ENCODE results near the gene EDIL3. TPM values are rescaled to one million over a fixed set of nuclear protein-coding genes. Genes with fewer than 3 reads are reported as not detected.

Gene EDIL3
- total and polyA plus RNA-seq, 2 of the 13 experiments (the other 11 are each of a cell fraction or from before 2014, with no cell fraction given): 0.01 TPM; not detected in 1

DNA sequence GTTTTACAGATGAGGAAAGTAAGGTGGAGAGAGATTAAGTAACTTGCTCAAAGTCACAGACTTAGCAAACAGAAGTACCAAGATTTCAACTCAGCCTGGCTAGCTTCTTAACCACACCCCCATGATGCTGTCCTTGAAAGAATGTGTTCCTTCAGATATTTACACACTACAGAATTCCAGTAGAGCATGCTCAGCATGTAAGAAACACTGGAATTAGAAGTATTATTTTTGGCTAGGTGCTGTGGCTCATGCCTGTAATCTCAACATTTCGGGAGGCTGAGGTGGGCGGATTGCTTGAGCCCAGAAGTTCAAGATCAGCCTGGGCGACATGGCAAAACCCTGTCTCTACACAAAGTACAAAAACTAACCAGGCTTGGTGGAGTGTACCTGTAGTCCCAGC is 142.4 kb downstream of the EDIL3 start (continued):
- TF ChIP-seq, protein P1, sequence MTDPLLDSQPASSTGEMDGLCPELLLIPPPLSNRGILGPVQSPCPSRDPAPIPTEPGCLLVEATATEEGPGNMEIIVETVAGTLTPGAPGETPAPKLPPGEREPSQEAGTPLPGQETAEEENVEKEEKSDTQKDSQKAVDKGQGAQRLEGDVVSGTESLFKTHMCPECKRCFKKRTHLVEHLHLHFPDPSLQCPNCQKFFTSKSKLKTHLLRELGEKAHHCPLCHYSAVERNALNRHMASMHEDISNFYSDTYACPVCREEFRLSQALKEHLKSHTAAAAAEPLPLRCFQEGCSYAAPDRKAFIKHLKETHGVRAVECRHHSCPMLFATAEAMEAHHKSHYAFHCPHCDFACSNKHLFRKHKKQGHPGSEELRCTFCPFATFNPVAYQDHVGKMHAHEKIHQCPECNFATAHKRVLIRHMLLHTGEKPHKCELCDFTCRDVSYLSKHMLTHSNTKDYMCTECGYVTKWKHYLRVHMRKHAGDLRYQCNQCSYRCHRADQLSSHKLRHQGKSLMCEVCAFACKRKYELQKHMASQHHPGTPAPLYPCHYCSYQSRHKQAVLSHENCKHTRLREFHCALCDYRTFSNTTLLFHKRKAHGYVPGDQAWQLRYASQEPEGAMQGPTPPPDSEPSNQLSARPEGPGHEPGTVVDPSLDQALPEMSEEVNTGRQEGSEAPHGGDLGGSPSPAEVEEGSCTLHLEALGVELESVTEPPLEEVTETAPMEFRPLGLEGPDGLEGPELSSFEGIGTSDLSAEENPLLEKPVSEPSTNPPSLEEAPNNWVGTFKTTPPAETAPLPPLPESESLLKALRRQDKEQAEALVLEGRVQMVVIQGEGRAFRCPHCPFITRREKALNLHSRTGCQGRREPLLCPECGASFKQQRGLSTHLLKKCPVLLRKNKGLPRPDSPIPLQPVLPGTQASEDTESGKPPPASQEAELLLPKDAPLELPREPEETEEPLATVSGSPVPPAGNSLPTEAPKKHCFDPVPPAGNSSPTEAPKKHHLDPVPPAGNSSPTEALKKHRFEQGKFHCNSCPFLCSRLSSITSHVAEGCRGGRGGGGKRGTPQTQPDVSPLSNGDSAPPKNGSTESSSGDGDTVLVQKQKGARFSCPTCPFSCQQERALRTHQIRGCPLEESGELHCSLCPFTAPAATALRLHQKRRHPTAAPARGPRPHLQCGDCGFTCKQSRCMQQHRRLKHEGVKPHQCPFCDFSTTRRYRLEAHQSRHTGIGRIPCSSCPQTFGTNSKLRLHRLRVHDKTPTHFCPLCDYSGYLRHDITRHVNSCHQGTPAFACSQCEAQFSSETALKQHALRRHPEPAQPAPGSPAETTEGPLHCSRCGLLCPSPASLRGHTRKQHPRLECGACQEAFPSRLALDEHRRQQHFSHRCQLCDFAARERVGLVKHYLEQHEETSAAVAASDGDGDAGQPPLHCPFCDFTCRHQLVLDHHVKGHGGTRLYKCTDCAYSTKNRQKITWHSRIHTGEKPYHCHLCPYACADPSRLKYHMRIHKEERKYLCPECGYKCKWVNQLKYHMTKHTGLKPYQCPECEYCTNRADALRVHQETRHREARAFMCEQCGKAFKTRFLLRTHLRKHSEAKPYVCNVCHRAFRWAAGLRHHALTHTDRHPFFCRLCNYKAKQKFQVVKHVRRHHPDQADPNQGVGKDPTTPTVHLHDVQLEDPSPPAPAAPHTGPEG (CRISPR knock-in tag; IDR thresholded peaks at IDR 0.05): no peak
- no peak for TF ChIP-seq BRD4 (CRISPR knock-in tag; IDR thresholded peaks at IDR 0.05)
- no peak for TF ChIP-seq KDM5A (IDR thresholded peaks at IDR 0.05; ENCODE audit: borderline replicate concordance, low read length)
- TF ChIP-seq ZBTB43 (CRISPR knock-in tag; conservative IDR thresholded peaks at IDR 0.05): no peak

DNA sequence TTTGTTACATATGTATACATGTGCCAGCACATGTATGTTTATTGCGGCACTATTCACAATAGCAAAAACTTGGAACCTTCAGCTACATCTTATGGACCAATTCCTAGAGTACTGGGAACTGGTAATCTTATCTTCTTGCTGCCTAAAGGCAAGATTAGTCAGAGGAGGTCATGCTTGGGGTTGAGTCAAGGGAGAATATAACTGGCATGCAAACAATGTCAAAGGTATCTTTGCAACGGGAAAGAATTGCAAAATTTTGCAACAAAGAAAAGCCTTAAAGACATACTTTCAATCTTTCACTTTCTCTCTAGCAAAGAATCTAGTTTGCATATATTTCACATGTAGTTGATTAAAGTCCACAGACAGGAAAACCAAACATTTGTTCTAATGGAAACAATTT is 145.2 kb downstream of the EDIL3 start:
- Histone ChIP-seq H3K36me3 (replicated peaks in 1 of 2; ENCODE audit: control insufficient read depth in 1 of 2, insufficient read depth in 2 of 2, low read length in 2 of 2) (no peaks in the 10 kb centered on the region), H3K27ac (ENCODE audit: extremely low read length, insufficient read depth, low read length) (no peak overlapping the region), H3K4me3 (replicated peaks in 1 of 3; ENCODE audit: insufficient read depth in 1 of 3, low read depth in 2 of 3, low read length in 3 of 3) (no peak overlapping the region), H3K4me1 (ENCODE audit: insufficient read depth, low read length) (no peaks in the 10 kb centered on the region), H2AFZ (ENCODE audit: low read length) (no peak overlapping the region), H3K9me3 (ENCODE audit: low read length) (no peaks in the 10 kb centered on the region), H3K79me2 (ENCODE audit: insufficient read depth, low read length) (no peaks in the 10 kb centered on the region), H3K27me3 (ENCODE audit: control insufficient read depth in 1 of 2, insufficient read depth in 2 of 2, low read length in 2 of 2) (no peaks in the 10 kb centered on the region), H4K20me1 (ENCODE audit: insufficient read depth, low read length) (no peaks in the 10 kb centered on the region), H3K4me2 (ENCODE audit: low read depth, low read length) (no peak overlapping the region), H3K9ac (ENCODE audit: insufficient read depth, low read depth, low read length) (no peak overlapping the region)
- intact Hi-C loops (cut with micrococcal nuclease; ENCODE audit: unreplicated experiment): no loop called here
- ATAC-seq (no peak), FAIRE-seq (no peak), DNase-seq (ENCODE audit: low spot score) (no peak)
- in situ Hi-C loops (cut with HindIII; ENCODE audit: extremely low pct_ligation_motif_present, low pct_unique_long_range_greater_than_20kb): no loop called here
- WGBS (ENCODE audit: low lambda C conversion rate): 0% methylated on average over 2 of the region's 2 CpGs
- ChIA-PET CTCF (ENCODE audit: low intra/inter-chr PET ratio, low total read pairs) (no interaction called here), POLR2A (no interaction called here)
- no TSS peak for BruUV-seq (replicated peaks)
- TF ChIP-seq ATF1 (CRISPR knock-in tag; IDR thresholded peaks at IDR 0.05): no peak
- TF ChIP-seq RFX5 (IDR thresholded peaks at IDR 0.05; ENCODE audit: low read depth, low read length): no peak
- TF ChIP-seq, protein P2, sequence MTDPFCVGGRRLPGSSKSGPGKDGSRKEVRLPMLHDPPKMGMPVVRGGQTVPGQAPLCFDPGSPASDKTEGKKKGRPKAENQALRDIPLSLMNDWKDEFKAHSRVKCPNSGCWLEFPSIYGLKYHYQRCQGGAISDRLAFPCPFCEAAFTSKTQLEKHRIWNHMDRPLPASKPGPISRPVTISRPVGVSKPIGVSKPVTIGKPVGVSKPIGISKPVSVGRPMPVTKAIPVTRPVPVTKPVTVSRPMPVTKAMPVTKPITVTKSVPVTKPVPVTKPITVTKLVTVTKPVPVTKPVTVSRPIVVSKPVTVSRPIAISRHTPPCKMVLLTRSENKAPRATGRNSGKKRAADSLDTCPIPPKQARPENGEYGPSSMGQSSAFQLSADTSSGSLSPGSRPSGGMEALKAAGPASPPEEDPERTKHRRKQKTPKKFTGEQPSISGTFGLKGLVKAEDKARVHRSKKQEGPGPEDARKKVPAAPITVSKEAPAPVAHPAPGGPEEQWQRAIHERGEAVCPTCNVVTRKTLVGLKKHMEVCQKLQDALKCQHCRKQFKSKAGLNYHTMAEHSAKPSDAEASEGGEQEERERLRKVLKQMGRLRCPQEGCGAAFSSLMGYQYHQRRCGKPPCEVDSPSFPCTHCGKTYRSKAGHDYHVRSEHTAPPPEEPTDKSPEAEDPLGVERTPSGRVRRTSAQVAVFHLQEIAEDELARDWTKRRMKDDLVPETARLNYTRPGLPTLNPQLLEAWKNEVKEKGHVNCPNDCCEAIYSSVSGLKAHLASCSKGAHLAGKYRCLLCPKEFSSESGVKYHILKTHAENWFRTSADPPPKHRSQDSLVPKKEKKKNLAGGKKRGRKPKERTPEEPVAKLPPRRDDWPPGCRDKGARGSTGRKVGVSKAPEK (CRISPR knock-in tag; IDR thresholded peaks at IDR 0.05; ENCODE audit: borderline replicate concordance): no peak
- TF ChIP-seq, protein P3, sequence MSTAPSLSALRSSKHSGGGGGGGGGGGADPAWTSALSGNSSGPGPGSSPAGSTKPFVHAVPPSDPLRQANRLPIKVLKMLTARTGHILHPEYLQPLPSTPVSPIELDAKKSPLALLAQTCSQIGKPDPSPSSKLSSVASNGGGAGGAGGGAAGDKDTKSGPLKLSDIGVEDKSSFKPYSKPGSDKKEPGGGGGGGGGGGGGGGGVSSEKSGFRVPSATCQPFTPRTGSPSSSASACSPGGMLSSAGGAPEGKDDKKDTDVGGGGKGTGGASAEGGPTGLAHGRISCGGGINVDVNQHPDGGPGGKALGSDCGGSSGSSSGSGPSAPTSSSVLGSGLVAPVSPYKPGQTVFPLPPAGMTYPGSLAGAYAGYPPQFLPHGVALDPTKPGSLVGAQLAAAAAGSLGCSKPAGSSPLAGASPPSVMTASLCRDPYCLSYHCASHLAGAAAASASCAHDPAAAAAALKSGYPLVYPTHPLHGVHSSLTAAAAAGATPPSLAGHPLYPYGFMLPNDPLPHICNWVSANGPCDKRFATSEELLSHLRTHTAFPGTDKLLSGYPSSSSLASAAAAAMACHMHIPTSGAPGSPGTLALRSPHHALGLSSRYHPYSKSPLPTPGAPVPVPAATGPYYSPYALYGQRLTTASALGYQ (CRISPR knock-in tag; IDR thresholded peaks at IDR 0.05): no peak
- TF ChIP-seq ZFYVE20 (CRISPR knock-in tag; IDR thresholded peaks at IDR 0.05; ENCODE audit: borderline replicate concordance, low read depth): no peak
- TF ChIP-seq PAWR (CRISPR knock-in tag; IDR thresholded peaks at IDR 0.05; ENCODE audit: borderline replicate concordance): no peak
- TF ChIP-seq SMAD1 (CRISPR knock-in tag; IDR thresholded peaks at IDR 0.05; ENCODE audit: borderline replicate concordance, low read depth): no peak

Data from HepG2 (cell line).